Mesendoderm (in vitro differentiated cells): ENCODE results near the gene EPB41L4B.
A peak's percentile ranks its signal among the peaks of the same experiment; 100 is the strongest.

Experiments
- DNase-seq: peaks from one replicate; pipeline ENCODE4 v3.0.0; 2013
- H2AK5ac ChIP-seq: 2 replicates; pipeline ENCODE4 v1.6.1; 2013; ENCODE audit warnings: low read length, inconsistent platforms
- H2BK120ac ChIP-seq: 2 replicates; pipeline ENCODE4 v1.6.1; 2013; ENCODE audit warnings: low read depth, mild to moderate bottlenecking, low read length, moderate library complexity, mixed read lengths
- H2BK15ac ChIP-seq: replicated peaks from 2 replicates; pipeline ENCODE4 v1.6.1; 2013; ENCODE audit warnings: low read depth, mild to moderate bottlenecking, moderate library complexity
- H2BK5ac ChIP-seq: 2 replicates; pipeline ENCODE4 v1.6.1; 2013; ENCODE audit warnings: low read length, inconsistent platforms
- H3K18ac ChIP-seq: 2 replicates; pipeline ENCODE4 v1.6.1; 2013; ENCODE audit warnings: mild to moderate bottlenecking, low read length, mixed read lengths
- H3K23ac ChIP-seq: one replicate; pipeline ENCODE4 v1.6.1; 2013; ENCODE audit warnings: low read length
- H3K27ac ChIP-seq: 2 replicates; pipeline ENCODE4 v1.5.1; 2013; ENCODE audit warnings: low read depth, mild to moderate bottlenecking, inconsistent platforms, low read length, moderate library complexity
- H3K27me3 ChIP-seq: 2 replicates; pipeline ENCODE4 v1.6.1; 2013; ENCODE audit warnings: low read length, control low read depth, mild to moderate bottlenecking, inconsistent platforms; ENCODE audit not compliant: insufficient read depth, poor library complexity
- H3K36me3 ChIP-seq: 2 replicates; pipeline ENCODE4 v1.6.1; 2013; ENCODE audit warnings: low read length, inconsistent platforms; ENCODE audit not compliant: control insufficient read depth, insufficient read depth
- H3K4ac ChIP-seq: one replicate; pipeline ENCODE4 v1.6.1; 2013; ENCODE audit warnings: low read depth, mild to moderate bottlenecking, low read length, moderate library complexity
- H3K4me1 ChIP-seq: 2 replicates; pipeline ENCODE4 v1.6.1; 2013; ENCODE audit warnings: low read depth, low read length, inconsistent platforms; ENCODE audit not compliant: control insufficient read depth
- H3K4me2 ChIP-seq: 2 replicates; pipeline ENCODE4 v1.6.1; 2013; ENCODE audit warnings: low read length
- H3K4me3 ChIP-seq: 2 replicates; pipeline ENCODE4 v1.5.1; 2013; ENCODE audit warnings: mild to moderate bottlenecking, low read length
- H3K56ac ChIP-seq: one replicate; pipeline ENCODE4 v1.6.1; 2013; ENCODE audit warnings: low read length
- H3K79me1 ChIP-seq: 2 replicates; pipeline ENCODE4 v1.6.1; 2013; ENCODE audit warnings: low read length, inconsistent platforms
- H3K79me2 ChIP-seq: 2 replicates; pipeline ENCODE4 v1.6.1; 2013; ENCODE audit warnings: mild to moderate bottlenecking, low read length; ENCODE audit not compliant: control insufficient read depth, insufficient read depth
- H3K9ac ChIP-seq: 2 replicates; pipeline ENCODE4 v1.6.1; 2013; ENCODE audit warnings: low read length, inconsistent platforms
- H4K5ac ChIP-seq: one replicate; pipeline ENCODE4 v1.6.1; 2013; ENCODE audit warnings: low read length
- H4K8ac ChIP-seq: one replicate; pipeline ENCODE4 v1.6.1; 2013; ENCODE audit warnings: low read depth, mild to moderate bottlenecking, control low read depth, low read length, moderate library complexity
- WGBS: extraction: QIAGEN DNeasy Blood & Tissue Kit; methylation state at CpG from one replicate; pipeline ENCODE4 v1.1.7; 2013; ENCODE audit warnings: low lambda C conversion rate, missing lambda C conversion rate; ENCODE audit not compliant: insufficient coverage; ENCODE audit errors: extremely low coverage; 5-methylcytosine and 5-hydroxymethylcytosine counted together

EPB41L4B gene

DNA sequence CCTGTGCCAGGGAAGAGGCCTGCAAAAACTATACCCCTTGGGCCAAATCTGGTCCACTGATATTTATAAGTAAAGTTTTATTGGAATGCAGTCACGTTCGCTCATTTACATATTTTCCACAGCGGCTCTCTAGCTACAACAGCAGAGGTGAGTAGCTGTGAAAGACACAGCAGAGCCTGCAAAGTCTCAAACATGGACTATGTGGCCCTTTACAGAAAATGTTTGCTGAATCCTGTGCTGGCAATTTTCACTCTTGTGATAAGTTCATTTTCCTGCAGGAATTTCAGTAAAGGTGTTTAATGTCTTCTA is 70.1 kb downstream of the EPB41L4B start:
- Histone ChIP-seq H4K8ac (no peak overlapping the region), H3K4me3 (no peak overlapping the region), H3K27ac (no peak overlapping the region), H3K56ac (no peak overlapping the region), H3K27me3 (no peaks in the 10 kb centered on the region), H3K4me2 (no peak overlapping the region), H3K18ac (no peak overlapping the region), H3K79me1 (no peaks in the 10 kb centered on the region), H3K23ac (no peak overlapping the region), H2BK5ac (no peak overlapping the region), H2BK120ac (no peak overlapping the region), H3K4ac (no peak overlapping the region), H2BK15ac (no peak overlapping the region), H3K9ac (no peak overlapping the region), H2AK5ac (no peak overlapping the region), H3K4me1 (no peaks in the 10 kb centered on the region), H3K36me3 (no peaks in the 10 kb centered on the region), H3K79me2 (no peaks in the 10 kb centered on the region), H4K5ac (no peak overlapping the region)
- no peak for DNase-seq
- no CpG with 5 or more reads among the region's 3 CpGs for WGBS

DNA sequence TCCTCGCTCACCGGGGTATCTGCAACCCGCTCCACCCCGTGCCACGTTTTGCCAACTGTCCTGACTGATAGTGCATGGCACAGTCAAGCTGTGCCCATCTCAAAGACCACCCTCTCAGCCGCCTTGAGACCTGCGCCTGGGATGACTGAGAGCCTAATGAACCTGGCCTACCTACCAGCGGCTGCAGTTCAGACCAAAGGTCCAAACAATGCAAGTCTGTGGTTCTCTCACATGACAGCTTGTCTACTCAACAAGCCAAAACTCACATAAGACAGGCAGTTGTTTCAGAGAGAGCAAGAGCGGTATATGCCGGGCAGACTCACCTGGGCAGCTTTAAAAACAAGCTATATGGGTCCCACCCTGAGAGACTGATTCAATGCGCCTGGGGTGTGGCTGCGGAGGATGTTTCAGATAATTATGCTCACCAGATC is 70.5 kb downstream of the EPB41L4B start:
- H3K23ac ChIP-seq, result no peak overlapping the region
- no peaks in the 10 kb centered on the region for H3K79me1 ChIP-seq
- H2BK15ac ChIP-seq, result no peak overlapping the region
- H3K79me2 ChIP-seq, result no peaks in the 10 kb centered on the region
- no peaks in the 10 kb centered on the region for H3K27me3 ChIP-seq
- H4K8ac ChIP-seq, result no peak overlapping the region
- H2AK5ac ChIP-seq, result no peak overlapping the region
- no peak overlapping the region for H4K5ac ChIP-seq
- H3K4ac ChIP-seq, result no peak overlapping the region
- H3K18ac ChIP-seq, result no peak overlapping the region
- no peak overlapping the region for H3K27ac ChIP-seq
- no peaks in the 10 kb centered on the region for H3K4me1 ChIP-seq
- H3K36me3 ChIP-seq, result no peaks in the 10 kb centered on the region
- H3K56ac ChIP-seq, result no peak overlapping the region
- no peak overlapping the region for H3K4me3 ChIP-seq
- no CpG with 5 or more reads among the region's 12 CpGs for WGBS
- no peak overlapping the region for H2BK120ac ChIP-seq
- DNase-seq, result no peak
- H3K9ac ChIP-seq, result no peak overlapping the region
- no peak overlapping the region for H3K4me2 ChIP-seq
- H2BK5ac ChIP-seq, result no peak overlapping the region

DNA sequence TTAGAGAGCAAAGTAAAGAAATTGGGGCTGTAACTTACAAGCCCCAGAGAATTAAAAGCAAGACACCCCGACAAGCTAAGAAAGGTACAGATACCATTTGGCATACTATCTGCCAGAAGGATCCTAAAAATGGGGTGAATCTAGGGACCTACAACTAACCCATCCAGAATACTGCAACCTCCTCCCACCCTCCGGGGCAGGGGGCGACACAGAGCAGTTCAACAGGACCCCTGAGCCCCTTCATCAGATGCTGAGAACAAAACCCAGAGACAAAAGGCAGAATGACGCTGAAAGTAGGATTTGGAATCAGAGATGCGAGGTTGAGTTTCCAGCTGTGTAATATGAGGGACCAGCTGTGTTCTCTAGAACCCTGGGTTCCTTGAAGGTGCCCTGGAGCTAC is 71.2 kb downstream of the EPB41L4B start:
- H3K9ac ChIP-seq, result no peak overlapping the region
- no peaks in the 10 kb centered on the region for H3K27me3 ChIP-seq
- no peaks in the 10 kb centered on the region for H3K79me2 ChIP-seq
- no peak overlapping the region for H3K4me2 ChIP-seq
- H2BK5ac ChIP-seq, result no peak overlapping the region
- H4K8ac ChIP-seq, result no peak overlapping the region
- no peak overlapping the region for H3K18ac ChIP-seq
- H2BK120ac ChIP-seq, result no peak overlapping the region
- no peak overlapping the region for H3K23ac ChIP-seq
- no CpG with 5 or more reads among the region's 5 CpGs for WGBS
- no peak overlapping the region for H3K4ac ChIP-seq
- no peak overlapping the region for H3K4me3 ChIP-seq
- no peak overlapping the region for H3K56ac ChIP-seq
- H3K36me3 ChIP-seq, result no peaks in the 10 kb centered on the region
- H3K79me1 ChIP-seq, result no peaks in the 10 kb centered on the region
- H3K4me1 ChIP-seq, result no peaks in the 10 kb centered on the region
- no peak overlapping the region for H2BK15ac ChIP-seq
- H2AK5ac ChIP-seq, result no peak overlapping the region
- H3K27ac ChIP-seq, result no peak overlapping the region
- peak; percentile 39 for DNase-seq
- no peak overlapping the region for H4K5ac ChIP-seq

DNA sequence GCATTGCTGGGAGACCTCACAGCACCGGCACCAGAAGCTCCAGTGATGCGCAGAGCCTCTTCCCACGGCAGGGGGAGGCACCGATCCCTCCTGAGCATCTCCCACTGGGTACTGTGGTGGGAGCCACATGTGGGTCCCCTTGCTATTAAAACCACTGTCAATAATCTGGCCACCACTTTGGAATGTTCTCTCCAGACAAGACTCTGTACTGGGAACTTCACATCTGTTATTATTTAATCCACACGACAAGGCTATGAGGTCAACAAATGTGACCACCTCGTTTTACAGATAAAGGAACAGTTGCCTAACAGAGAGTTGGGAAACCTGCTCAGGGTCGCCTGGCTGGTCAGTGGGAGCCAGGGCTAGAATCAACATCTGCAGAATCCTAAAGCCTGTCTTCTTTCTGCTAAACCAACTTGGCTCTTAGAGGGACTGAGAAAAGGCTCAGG is 72.7 kb downstream of the EPB41L4B start:
- Histone ChIP-seq H3K4me2 (no peak overlapping the region), H3K27me3 (no peaks in the 10 kb centered on the region), H2AK5ac (no peak overlapping the region), H2BK5ac (no peak overlapping the region), H4K8ac (no peak overlapping the region), H3K4me3 (no peak overlapping the region), H3K18ac (no peak overlapping the region), H3K79me2 (no peaks in the 10 kb centered on the region), H2BK120ac (no peak overlapping the region), H3K23ac (no peak overlapping the region), H3K27ac (no peak overlapping the region), H3K9ac (no peak overlapping the region), H3K4ac (no peak overlapping the region), H3K79me1 (no peaks in the 10 kb centered on the region), H4K5ac (no peak overlapping the region), H3K56ac (no peak overlapping the region), H2BK15ac (no peak overlapping the region), H3K4me1 (no peaks in the 10 kb centered on the region), H3K36me3 (no peaks in the 10 kb centered on the region)
- no CpG with 5 or more reads among the region's 7 CpGs for WGBS
- no peak for DNase-seq

DNA sequence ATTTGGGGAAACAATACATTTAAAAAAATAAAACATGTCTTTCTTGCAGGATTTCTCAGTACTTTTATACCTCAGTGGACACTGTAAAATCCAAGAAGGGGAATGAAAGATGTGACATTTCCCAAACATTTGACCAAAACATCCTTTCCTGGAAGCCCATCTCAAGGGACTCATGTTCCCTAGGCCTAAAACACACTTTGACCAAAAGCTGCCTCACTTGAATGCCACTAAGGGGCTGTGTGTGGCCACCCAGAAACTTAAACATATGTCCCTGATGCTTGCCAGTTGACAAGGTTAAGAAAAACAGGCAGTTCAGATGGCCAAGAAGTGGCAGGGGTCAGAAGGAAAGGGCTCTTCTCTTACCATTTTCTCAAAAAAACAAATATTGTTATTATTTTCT is 73.6 kb downstream of the EPB41L4B start:
- Histone ChIP-seq H3K9ac (no peak overlapping the region), H2BK15ac (no peak overlapping the region), H3K4ac (no peak overlapping the region), H2AK5ac (no peak overlapping the region), H3K36me3 (no peaks in the 10 kb centered on the region), H4K5ac (no peak overlapping the region), H3K4me1 (no peaks in the 10 kb centered on the region), H3K23ac (no peak overlapping the region), H3K4me3 (no peak overlapping the region), H3K27ac (no peak overlapping the region), H2BK120ac (no peak overlapping the region), H4K8ac (no peak overlapping the region), H3K4me2 (no peak overlapping the region), H3K79me1 (no peaks in the 10 kb centered on the region), H2BK5ac (no peak overlapping the region), H3K27me3 (no peaks in the 10 kb centered on the region), H3K56ac (no peak overlapping the region), H3K79me2 (no peaks in the 10 kb centered on the region), H3K18ac (no peak overlapping the region)
- DNase-seq, result no peak

DNA sequence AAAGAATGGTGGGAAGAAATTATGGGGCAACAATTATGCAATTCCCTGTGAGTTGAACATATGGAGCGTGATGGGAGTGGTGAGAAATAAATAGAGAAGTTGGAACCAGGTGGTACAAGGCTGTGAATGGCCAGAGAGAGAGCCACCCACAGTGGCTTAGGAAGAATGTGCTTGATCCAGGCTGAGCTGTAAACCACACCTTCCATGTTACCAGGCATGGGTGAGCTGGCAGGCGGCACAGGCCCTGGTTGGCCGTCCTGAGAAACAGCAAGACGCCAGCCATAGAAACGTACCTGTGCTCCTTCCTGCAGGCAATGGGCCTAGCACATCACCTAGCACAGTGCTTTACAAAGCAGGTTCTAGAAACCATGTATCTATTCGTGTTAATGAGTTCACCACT is 74.3 kb downstream of the EPB41L4B start:
- no peak for DNase-seq
- Histone ChIP-seq H3K27me3 (no peaks in the 10 kb centered on the region), H2BK15ac (no peak overlapping the region), H3K4me1 (no peaks in the 10 kb centered on the region), H4K8ac (no peak overlapping the region), H2BK120ac (no peak overlapping the region), H3K9ac (no peak overlapping the region), H2AK5ac (no peak overlapping the region), H3K27ac (no peak overlapping the region), H3K79me1 (no peaks in the 10 kb centered on the region), H3K36me3 (no peaks in the 10 kb centered on the region), H4K5ac (no peak overlapping the region), H3K56ac (no peak overlapping the region), H3K4ac (no peak overlapping the region), H3K4me2 (no peak overlapping the region), H3K4me3 (no peak overlapping the region), H3K23ac (no peak overlapping the region), H3K79me2 (no peaks in the 10 kb centered on the region), H2BK5ac (no peak overlapping the region), H3K18ac (no peak overlapping the region)
- WGBS, result no CpG with 5 or more reads among the region's 6 CpGs
